GM12878 (cell line): ENCODE results near the gene HEPACAM2. TPM values are rescaled to one million over a fixed set of nuclear protein-coding genes. Genes with fewer than 3 reads are reported as not detected.

Experiments
- ATAC-seq: fragments of 200-7000 bp; cut with Tn5 transposase; 3 replicates; pipeline ENCODE4 v1.9.1; 2020; ENCODE audit warnings: mild to moderate bottlenecking, moderate library complexity
- BruUV-seq: library from RNA; stranded (reverse); fragments of 400-500 nt; replicated peaks from 2 replicates; lab custom pipeline; 2021; lab: Mats Ljungman, UMichigan
- CTCF ChIA-PET: fragments of 300-600 bp; sonication (Branson Sonifier 250); formaldehyde crosslinking; extraction: SDS; loops from one replicate; lab custom pipeline; 2021; ENCODE audit warnings: inconsistent platforms; lab: Yijun Ruan, JAX
- POLR2A ChIA-PET: fragments of 350-600 bp; formaldehyde crosslinking; extraction: SDS; loops from one replicate; lab custom pipeline; 2021; ENCODE audit warnings: inconsistent platforms; lab: Charles Lee
- RAD21 ChIA-PET: fragments of 300-600 bp; sonication (Branson Sonifier 250); formaldehyde crosslinking; loops from one replicate; lab custom pipeline; 2023; ENCODE audit warnings: antibody characterized with exemption; ENCODE audit not compliant: unreplicated experiment; lab: Charles Lee
- SMC1A ChIA-PET: fragments of 300-600 bp; sonication (Branson Sonifier 250); formaldehyde crosslinking; loops from one replicate; lab custom pipeline; 2023; ENCODE audit not compliant: unreplicated experiment, uncharacterized antibody; lab: Charles Lee
- DNase-seq: peaks from one replicate; pipeline ENCODE4 v3.0.0-alpha.2; 2011; ENCODE audit warnings: low read depth, low spot score
- FAIRE-seq: peaks from 3 replicates; lab custom pipeline; 2011; peaks lifted over from hg19 to GRCh38; lab: Jason Lieb, UNC
- H2AFZ ChIP-seq: 2 replicates; pipeline ENCODE4 v1.6.0; 2011; ENCODE audit warnings: low read depth, low read length, control low read depth; ENCODE audit not compliant: control insufficient read depth
- H3K27ac ChIP-seq: 2 replicates; pipeline ENCODE4 v1.5.1; 2011; ENCODE audit warnings: control low read depth; ENCODE audit not compliant: control insufficient read depth, insufficient read depth
- H3K27me3 ChIP-seq, 2 experiments: replicated peaks in 1 of 2; 2 replicates each; pipeline versions ENCODE4 v1.6.0 to v1.6.1; 2011; ENCODE audit warnings: low read length in 1 of 2; ENCODE audit not compliant: control insufficient read depth in 2 of 2, insufficient read depth in 2 of 2
- H3K36me3 ChIP-seq, 2 experiments: 2 replicates each; pipeline ENCODE4 v1.5.1; 2011; ENCODE audit warnings: low read length in 1 of 2; ENCODE audit not compliant: control insufficient read depth in 2 of 2, insufficient read depth in 2 of 2
- H3K4me1 ChIP-seq: 2 replicates; pipeline ENCODE4 v1.6.1; 2011; ENCODE audit warnings: mild to moderate bottlenecking, low read length, moderate library complexity, mixed read lengths; ENCODE audit not compliant: control insufficient read depth, insufficient read depth
- H3K4me2 ChIP-seq: 2 replicates; pipeline ENCODE4 v1.6.0; 2011; ENCODE audit warnings: control low read depth; ENCODE audit not compliant: control insufficient read depth, insufficient read depth
- H3K4me3 ChIP-seq: fragments of 200-600 bp; sonication (generic); 2 replicates; pipeline ENCODE4 v1.5.1; 2016
- H3K79me2 ChIP-seq: 2 replicates; pipeline ENCODE4 v1.6.0; 2011; ENCODE audit warnings: low read length; ENCODE audit not compliant: control insufficient read depth, insufficient read depth
- H3K9ac ChIP-seq: 2 replicates; pipeline ENCODE4 v1.8.0; 2011; ENCODE audit warnings: low read length, control low read depth, mixed read lengths; ENCODE audit not compliant: control insufficient read depth, insufficient read depth
- H3K9me3 ChIP-seq: replicated peaks from 3 replicates; pipeline ENCODE4 v1.5.1; 2011; ENCODE audit warnings: mild to moderate bottlenecking, low read length; ENCODE audit not compliant: control insufficient read depth, insufficient read depth
- H4K20me1 ChIP-seq: 2 replicates; pipeline ENCODE4 v1.6.0; 2011; ENCODE audit not compliant: control insufficient read depth, insufficient read depth
- ASH2L ChIP-seq: fragments of 300-600, 200-600 bp; sonication (generic); IDR thresholded peaks from 2 replicates; pipeline ENCODE4 v1.6.1; 2017; ENCODE audit warnings: low read depth, mild to moderate bottlenecking, borderline replicate concordance
- ATF2 ChIP-seq: IDR thresholded peaks from 2 replicates; pipeline ENCODE4 v1.6.1; 2012; ENCODE audit warnings: low read length, inconsistent platforms
- BMI1 ChIP-seq: fragments of 450-650 bp; IDR thresholded peaks from 2 replicates; pipeline ENCODE4 v1.6.1; 2016; ENCODE audit warnings: mild to moderate bottlenecking, moderate library complexity, borderline replicate concordance
- E2F8 ChIP-seq: fragments of 450-650 bp; IDR thresholded peaks from 2 replicates; pipeline ENCODE4 v1.6.1; 2018; ENCODE audit warnings: mild to moderate bottlenecking, low read depth, moderate library complexity; ENCODE audit not compliant: partially characterized antibody
- NRF1 ChIP-seq: conservative IDR thresholded peaks from 2 replicates; pipeline ENCODE4 v1.6.1; 2011; ENCODE audit warnings: mild to moderate bottlenecking, low read depth, low read length, improper control_type of control experiment
- POLR2A ChIP-seq: IDR thresholded peaks from 2 replicates; pipeline ENCODE4 v1.6.1; 2011; ENCODE audit warnings: low read depth, mild to moderate bottlenecking, low read length
- RAD51 ChIP-seq: fragments of 450-650 bp; IDR thresholded peaks from 2 replicates; pipeline ENCODE4 v1.6.1; 2016; ENCODE audit warnings: moderate library complexity, mild to moderate bottlenecking, inconsistent platforms
- RBBP5 ChIP-seq: fragments of 200-600 bp; sonication (generic); conservative IDR thresholded peaks from 2 replicates; pipeline ENCODE4 v1.6.1; 2016
- SMAD1 ChIP-seq: fragments of 450-650 bp; IDR thresholded peaks from 2 replicates; pipeline ENCODE4 v1.6.1; 2018; ENCODE audit warnings: mild to moderate bottlenecking, low read depth; ENCODE audit not compliant: partially characterized antibody
- SMC3 ChIP-seq: IDR thresholded peaks from 2 replicates; pipeline ENCODE4 v1.6.1; 2011; ENCODE audit warnings: low read length, improper control_type of control experiment, borderline replicate concordance
- ZSCAN29 ChIP-seq: fragments of 450-650 bp; IDR thresholded peaks from 2 replicates; pipeline ENCODE4 v1.6.1; 2017; ENCODE audit warnings: mild to moderate bottlenecking, moderate library complexity
- WGBS: methylation state at CpG from one replicate; pipeline ENCODE4 v1.1.6; 2016; ENCODE audit warnings: low lambda C conversion rate; ENCODE audit not compliant: insufficient replicate concordance, insufficient coverage; ENCODE audit errors: missing lambda C conversion rate; 5-methylcytosine and 5-hydroxymethylcytosine counted together
- in situ Hi-C: fragments of 300-500 bp; cut with MboI; formaldehyde crosslinking; loops from 9 replicates; pipeline ENCODE4 v1.14.3; 2018; ENCODE audit warnings: mixed read lengths
- intact Hi-C: fragments of 100-400 bp; cut with micrococcal nuclease; formaldehyde crosslinking; loops from one replicate; pipeline ENCODE4 v1.14.2; 2022; ENCODE audit not compliant: unreplicated experiment
- polyA plus RNA-seq, 11 experiments: library from polyadenylated mRNA; depleted of rRNA in 4 of 11; unstranded in 6 of 11; stranded (reverse) in 5 of 11; fragments of >200 nt; fragmentation: Nextera tagmentation in 4 of 11; fragmentation: Illumina TruSeq in 1 of 11; extraction: Ambion mirVana in 4 of 11; extraction: Trizol in 1 of 11; gene quantifications; 1 replicate in 1 of 11; 2 replicates in 10 of 11; pipeline versions ENCODE4 v1.2.1 to v1.2.3, GENCODE V29; 2011 to 2016; ENCODE audit warnings: inconsistent platforms in 2 of 11, missing spikeins in 2 of 11, low read depth in 1 of 11
- total RNA-seq, 4 experiments: library from RNA; depleted of rRNA in 3 of 4; stranded (reverse); fragments of >200 nt in 3 of 4; fragmentation: Illumina TruSeq in 1 of 4; extraction: Trizol in 1 of 4; gene quantifications; 2 replicates each; pipeline versions ENCODE4 v1.2.1 to v1.2.3, GENCODE V29; 2013 to 2021

HEPACAM2 gene
- total and polyA plus RNA-seq, 10 of the 15 experiments (the other 5 are each of a cell fraction or from before 2014, with no cell fraction given): 0.04 to 0.58 TPM; not detected in 8

DNA sequence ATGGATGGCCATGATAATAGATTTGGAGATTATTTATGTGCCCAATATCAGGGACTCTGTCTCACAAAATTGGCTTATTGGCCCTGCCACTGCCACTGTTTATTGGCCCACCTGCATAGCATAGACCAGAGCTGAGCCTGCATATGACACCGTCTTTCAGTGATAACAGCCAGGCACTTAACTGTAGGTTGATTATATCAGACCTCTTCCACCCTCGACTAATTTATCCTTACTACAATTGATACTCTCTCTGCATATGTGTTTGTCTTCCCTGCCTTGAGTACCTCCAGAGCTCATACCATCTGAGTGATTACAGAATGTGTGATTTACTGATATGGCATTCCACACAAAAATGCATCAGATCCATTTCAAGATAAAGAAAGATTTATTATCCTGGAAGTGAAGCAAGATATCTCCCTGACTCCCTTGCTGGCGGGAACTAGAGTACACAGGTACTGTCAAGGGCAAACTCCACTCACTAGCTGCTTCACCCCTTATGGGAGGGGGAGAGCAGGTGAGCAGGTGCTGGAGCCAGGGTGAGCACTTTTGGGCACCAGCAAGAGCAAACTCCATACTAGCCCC lies 65.0 kb downstream of the HEPACAM2 start (continued):
- TF ChIP-seq ATF2: no peak
- TF ChIP-seq SMC3: no peak
- no peak for TF ChIP-seq E2F8
- no peak for TF ChIP-seq BMI1
- TF ChIP-seq POLR2A: no peak
- no peak for TF ChIP-seq NRF1

DNA sequence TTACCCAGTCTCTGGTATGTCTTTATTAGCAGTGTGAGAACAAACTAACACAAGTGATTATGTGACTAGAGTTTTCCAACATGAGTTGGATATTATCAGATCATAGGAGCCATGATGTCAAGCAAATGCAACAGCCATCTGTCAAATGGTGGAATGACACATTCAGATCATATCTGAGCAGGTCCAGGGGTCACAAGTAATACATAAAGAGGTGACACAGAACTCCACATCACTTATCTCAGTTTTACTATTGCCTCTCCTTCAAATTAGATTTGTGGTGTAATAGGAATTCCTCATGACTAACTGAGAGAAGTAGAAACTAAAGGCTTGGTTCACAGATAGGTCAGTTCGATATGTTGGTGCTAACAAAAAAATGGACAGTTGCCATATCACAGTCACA lies 65.9 kb downstream of the HEPACAM2 start:
- no peak overlapping the region for H3K9ac ChIP-seq
- no peaks in the 10 kb centered on the region for H4K20me1 ChIP-seq
- no peak for DNase-seq
- no peaks in the 10 kb centered on the region for H3K79me2 ChIP-seq
- H3K4me1 ChIP-seq: peaks cover 2% of the 10 kb centered on the region; the same call in 1 of the 2 replicates
- H3K4me3 ChIP-seq: no peak overlapping the region
- CTCF ChIA-PET: no interaction called here
- SMC1A ChIA-PET: no interaction called here
- RAD21 ChIA-PET: no interaction called here
- H3K27me3 ChIP-seq: no peaks in the 10 kb centered on the region
- 5% methylated on average over 1 of the region's 1 CpG for WGBS
- no peak overlapping the region for H3K4me2 ChIP-seq
- FAIRE-seq: no peak
- POLR2A ChIA-PET: interaction anchor here (0.6 kb wide), 1 partner anchor 61 kb away, joined by 3 read pairs; no protein-coding TSS in a partner anchor
- in situ Hi-C loops: no loop called here
- peaks cover 12% of the 10 kb centered on the region for H3K9me3 ChIP-seq
- ATAC-seq: no peak
- H3K36me3 ChIP-seq: no peaks in the 10 kb centered on the region
- TF ChIP-seq SMAD1 (no peak), RAD51 (no peak), ZSCAN29 (no peak), POLR2A (no peak), ASH2L (no peak), RBBP5 (no peak)
- TF ChIP-seq, all 136 proteins: peak for 0
- intact Hi-C loops: no loop called here
- Histone ChIP-seq H2AFZ (no peak overlapping the region), H3K27ac (no peak overlapping the region)
- BruUV-seq: no TSS peak
